PC-9 (cell line): ENCODE results near the gene WDR20.

Source experiments
- EZH2 ChIP-seq: fragments of 200-600 bp; sonication (generic); IDR thresholded peaks from 2 replicates; pipeline ENCODE4 v1.8.0; 2017; ENCODE audit warnings: antibody characterized with exemption, low read depth
- TF ChIP-seq, protein P1 (sequence below): fragments of 200-600 bp; sonication (generic); conservative IDR thresholded peaks from 2 replicates; pipeline ENCODE4 v1.6.1; 2017; ENCODE audit warnings: mixed run types, antibody characterized with exemption, mild to moderate bottlenecking, moderate library complexity

- TF ChIP-seq, protein P1, sequence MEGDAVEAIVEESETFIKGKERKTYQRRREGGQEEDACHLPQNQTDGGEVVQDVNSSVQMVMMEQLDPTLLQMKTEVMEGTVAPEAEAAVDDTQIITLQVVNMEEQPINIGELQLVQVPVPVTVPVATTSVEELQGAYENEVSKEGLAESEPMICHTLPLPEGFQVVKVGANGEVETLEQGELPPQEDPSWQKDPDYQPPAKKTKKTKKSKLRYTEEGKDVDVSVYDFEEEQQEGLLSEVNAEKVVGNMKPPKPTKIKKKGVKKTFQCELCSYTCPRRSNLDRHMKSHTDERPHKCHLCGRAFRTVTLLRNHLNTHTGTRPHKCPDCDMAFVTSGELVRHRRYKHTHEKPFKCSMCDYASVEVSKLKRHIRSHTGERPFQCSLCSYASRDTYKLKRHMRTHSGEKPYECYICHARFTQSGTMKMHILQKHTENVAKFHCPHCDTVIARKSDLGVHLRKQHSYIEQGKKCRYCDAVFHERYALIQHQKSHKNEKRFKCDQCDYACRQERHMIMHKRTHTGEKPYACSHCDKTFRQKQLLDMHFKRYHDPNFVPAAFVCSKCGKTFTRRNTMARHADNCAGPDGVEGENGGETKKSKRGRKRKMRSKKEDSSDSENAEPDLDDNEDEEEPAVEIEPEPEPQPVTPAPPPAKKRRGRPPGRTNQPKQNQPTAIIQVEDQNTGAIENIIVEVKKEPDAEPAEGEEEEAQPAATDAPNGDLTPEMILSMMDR = no peak
- no peak for TF ChIP-seq EZH2
These were observed 69.0 kb downstream of the WDR20 start for GRCh38 chr14:102208741-102209140.
